ENCODE results near the gene HOXD13.

DNA sequence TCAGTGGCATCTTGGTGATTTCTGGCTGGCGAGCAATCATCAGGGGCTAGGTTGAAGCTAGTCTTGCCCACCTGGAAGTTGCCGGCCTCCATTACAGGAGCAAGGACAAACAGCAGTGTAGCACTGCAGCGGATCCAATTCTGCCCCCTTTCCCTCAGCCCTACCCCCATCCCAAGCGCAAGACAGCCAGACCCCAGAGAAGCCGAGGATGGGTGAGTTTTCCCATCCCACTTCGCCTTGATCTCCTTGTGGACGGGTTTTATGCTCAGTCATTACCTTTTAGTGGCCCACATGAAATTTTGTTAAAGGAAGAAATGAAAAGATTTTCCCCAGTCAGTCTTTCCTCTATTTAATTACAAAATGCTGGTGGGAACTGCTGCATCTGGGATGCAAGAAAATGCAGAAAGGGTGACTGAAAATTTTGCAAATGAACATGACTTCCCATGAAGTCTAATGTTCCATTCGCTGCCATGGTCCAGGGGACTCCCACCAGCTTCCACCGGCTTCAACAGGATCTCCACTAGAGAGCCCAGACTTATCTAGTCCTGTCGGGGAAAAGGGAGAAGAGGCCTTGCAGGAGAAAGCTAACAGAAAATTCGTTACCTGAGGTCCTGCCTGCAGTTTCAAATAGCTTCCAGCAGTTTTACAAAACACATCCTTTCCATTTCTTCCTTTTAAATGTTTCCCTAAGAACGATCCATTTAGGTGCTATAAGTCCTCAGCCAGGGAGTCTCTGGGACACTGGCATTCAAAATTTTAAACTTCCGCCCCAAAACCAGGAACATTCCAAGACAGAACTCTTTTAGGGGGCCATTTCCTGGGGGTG is 28.1 kb downstream of the HOXD13 start:
- TF ChIP-seq YY1 (IDR thresholded peaks at IDR 0.05; ENCODE audit: insufficient read depth, insufficient read length) (no peak), ZNF274 (IDR thresholded peaks at IDR 0.05; ENCODE audit: low read depth, low read length) (no peak)
